Body of pancreas (tissue), 4 donors: ENCODE results near the gene GSK3B.

ENCODE experiments used
- CTCF ChIP-seq, 7 experiments: fragments of 450-650 bp in 4 of 7; fragments of 200-600 bp in 3 of 7; sonication (generic) in 3 of 7; IDR thresholded peaks; one replicate each; pipeline ENCODE4 v1.5.1; 2016 to 2019; ENCODE audit warnings: antibody characterized with exemption in 7 of 7
- POLR2A ChIP-seq, 3 donors: fragments of 450-650 bp; IDR thresholded peaks; one replicate each; pipeline ENCODE4 v1.6.1; 2016; ENCODE audit warnings: antibody characterized with exemption in 3 of 3, mild to moderate bottlenecking in 2 of 3

GRCh38 chr3:119810018-119810435, 284.2 kb downstream of the GSK3B start:
- peak in 3 of 7 experiments; percentile 14 to 27 (median 15) for TF ChIP-seq CTCF (IDR thresholded peaks at IDR 0.05)
- TF ChIP-seq POLR2A (IDR thresholded peaks at IDR 0.05): peak in 1 of 3 donors; percentile 34
